KMS-11 (cell line): ENCODE results near the gene MICAL2.
A peak's percentile ranks its signal among the peaks of the same experiment; 100 is the strongest.

ENCODE experiments used
- H2AFZ ChIP-seq: fragments of 200-600 bp; sonication (generic); 2 replicates; pipeline ENCODE4 v1.6.1; 2016; ENCODE audit warnings: antibody characterized with exemption, mixed run types, low read depth
- H3K27ac ChIP-seq: fragments of 200-600 bp; sonication (generic); 2 replicates; pipeline ENCODE4 v1.6.1; 2016; ENCODE audit warnings: mild to moderate bottlenecking, mixed run types
- H3K27me3 ChIP-seq: fragments of 200-600 bp; sonication (generic); 2 replicates; pipeline ENCODE4 v1.6.1; 2017; ENCODE audit warnings: mild to moderate bottlenecking, low read depth, mixed run types, moderate library complexity; ENCODE audit not compliant: insufficient read depth
- H3K36me3 ChIP-seq: fragments of 200-600 bp; sonication (generic); 2 replicates; pipeline ENCODE4 v1.6.1; 2017; ENCODE audit warnings: mild to moderate bottlenecking, mixed run types; ENCODE audit not compliant: insufficient read depth
- H3K4me1 ChIP-seq: fragments of 200-600 bp; sonication (generic); 2 replicates; pipeline ENCODE4 v1.6.1; 2016; ENCODE audit warnings: mild to moderate bottlenecking, low read depth, mixed run types; ENCODE audit not compliant: poor library complexity, severe bottlenecking
- H3K4me2 ChIP-seq: fragments of 200-600 bp; sonication (generic); 2 replicates; pipeline ENCODE4 v1.7.0; 2016; ENCODE audit warnings: mild to moderate bottlenecking, mixed run types
- H3K4me3 ChIP-seq: fragments of 200-600 bp; sonication (generic); IDR thresholded peaks from 2 replicates; pipeline ENCODE4 v1.6.1; 2017; ENCODE audit warnings: low read depth, low read length, mixed read lengths; ENCODE audit not compliant: insufficient read depth
- H3K79me2 ChIP-seq: fragments of 200-600 bp; sonication (generic); 2 replicates; pipeline ENCODE4 v1.6.1; 2016; ENCODE audit warnings: low read depth, mixed run types; ENCODE audit not compliant: insufficient read depth
- H3K9ac ChIP-seq: fragments of 200-600 bp; sonication (generic); 2 replicates; pipeline ENCODE4 v1.6.1; 2016; ENCODE audit warnings: mild to moderate bottlenecking, mixed run types
- H4K20me1 ChIP-seq: fragments of 200-600 bp; sonication (generic); 2 replicates; pipeline ENCODE4 v1.6.1; 2016; ENCODE audit warnings: mild to moderate bottlenecking, mixed run types; ENCODE audit not compliant: insufficient read depth
- TF ChIP-seq, protein P1 (sequence below): fragments of 200-600 bp; sonication (generic); conservative IDR thresholded peaks from 2 replicates; pipeline ENCODE4 v1.6.1; 2017; ENCODE audit warnings: low read depth, mild to moderate bottlenecking, antibody characterized with exemption, low read length, moderate library complexity, mixed read lengths

Gene MICAL2

DNA sequence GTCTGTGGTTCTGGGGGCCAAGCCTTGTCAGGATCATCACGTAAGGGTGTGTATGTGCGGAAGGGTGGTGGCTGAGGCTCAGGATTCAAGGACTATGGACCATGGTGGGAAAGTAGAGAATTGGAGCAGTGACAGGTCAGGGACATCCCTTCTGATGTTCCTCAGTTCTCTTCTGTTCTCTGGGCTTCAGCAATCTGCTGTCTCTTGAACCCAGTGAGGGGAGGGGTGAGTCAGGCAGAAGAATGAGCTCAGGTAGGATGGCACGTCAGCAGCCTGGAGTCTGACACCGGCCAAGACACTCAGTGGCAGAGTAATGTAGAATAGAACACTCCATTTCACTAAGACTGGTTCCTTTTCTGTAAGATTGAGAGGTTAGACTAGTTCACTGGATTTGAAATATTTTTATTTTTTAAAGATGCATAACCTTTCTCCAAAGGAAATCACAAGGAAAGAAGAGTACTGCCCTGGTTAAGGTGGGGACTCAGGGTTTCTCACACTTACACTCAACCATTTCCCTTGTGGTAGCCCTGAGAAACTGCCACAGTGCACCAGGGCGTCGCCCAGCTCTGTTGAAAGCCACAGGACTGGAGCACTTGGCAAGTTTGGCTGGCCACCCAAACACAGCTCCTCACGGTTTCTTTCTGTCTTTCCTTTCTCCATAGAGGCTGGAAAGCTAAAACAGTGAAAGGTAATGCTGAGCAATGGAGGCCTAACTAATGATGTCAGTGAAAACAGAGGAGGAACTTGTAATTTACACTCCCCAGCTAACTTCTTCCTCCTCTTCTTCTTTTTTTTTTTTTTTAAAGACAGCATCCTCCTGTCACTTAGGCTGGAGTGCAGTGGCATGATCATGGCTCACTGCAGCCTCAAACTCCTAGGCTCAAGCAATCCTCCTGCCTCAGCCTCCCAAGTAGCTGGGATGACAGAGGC is 23.1 kb upstream of the MICAL2 start:
- Histone ChIP-seq H3K27ac (no peak overlapping the region), H3K4me3 (no peak overlapping the region), H3K27me3 (no peaks in the 10 kb centered on the region), H3K4me1 (peaks cover 13% of the 10 kb centered on the region), H3K36me3 (no peaks in the 10 kb centered on the region), H4K20me1 (no peaks in the 10 kb centered on the region), H3K4me2 (no peak overlapping the region), H2AFZ (peak overlapping the region; percentile 36; the same call in 1 of the 2 replicates), H3K79me2 (no peaks in the 10 kb centered on the region), H3K9ac (no peak overlapping the region)
- TF ChIP-seq, protein P1, sequence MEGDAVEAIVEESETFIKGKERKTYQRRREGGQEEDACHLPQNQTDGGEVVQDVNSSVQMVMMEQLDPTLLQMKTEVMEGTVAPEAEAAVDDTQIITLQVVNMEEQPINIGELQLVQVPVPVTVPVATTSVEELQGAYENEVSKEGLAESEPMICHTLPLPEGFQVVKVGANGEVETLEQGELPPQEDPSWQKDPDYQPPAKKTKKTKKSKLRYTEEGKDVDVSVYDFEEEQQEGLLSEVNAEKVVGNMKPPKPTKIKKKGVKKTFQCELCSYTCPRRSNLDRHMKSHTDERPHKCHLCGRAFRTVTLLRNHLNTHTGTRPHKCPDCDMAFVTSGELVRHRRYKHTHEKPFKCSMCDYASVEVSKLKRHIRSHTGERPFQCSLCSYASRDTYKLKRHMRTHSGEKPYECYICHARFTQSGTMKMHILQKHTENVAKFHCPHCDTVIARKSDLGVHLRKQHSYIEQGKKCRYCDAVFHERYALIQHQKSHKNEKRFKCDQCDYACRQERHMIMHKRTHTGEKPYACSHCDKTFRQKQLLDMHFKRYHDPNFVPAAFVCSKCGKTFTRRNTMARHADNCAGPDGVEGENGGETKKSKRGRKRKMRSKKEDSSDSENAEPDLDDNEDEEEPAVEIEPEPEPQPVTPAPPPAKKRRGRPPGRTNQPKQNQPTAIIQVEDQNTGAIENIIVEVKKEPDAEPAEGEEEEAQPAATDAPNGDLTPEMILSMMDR: no peak

DNA sequence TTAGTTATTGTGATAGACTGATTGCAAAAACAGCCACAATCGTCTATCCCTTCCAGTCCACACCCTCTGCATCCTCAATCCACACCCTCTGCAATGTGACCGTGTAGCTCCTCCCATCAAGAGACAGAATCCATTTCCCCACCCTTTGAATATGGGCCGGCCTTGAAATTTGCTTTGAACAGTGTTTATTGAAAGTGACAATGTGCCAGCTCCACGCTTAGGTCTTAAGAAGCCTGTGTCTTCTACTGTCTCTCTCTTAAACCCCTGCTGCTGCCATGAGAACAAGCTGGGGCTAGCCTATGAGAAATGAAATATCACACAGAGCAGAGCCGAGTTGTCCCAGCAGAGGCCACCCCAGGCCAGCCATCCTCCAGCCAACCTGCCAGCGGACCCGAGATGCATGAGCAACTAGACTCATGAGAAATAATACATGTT is 22.3 kb upstream of the MICAL2 start:
- Histone ChIP-seq H3K9ac (no peak overlapping the region), H3K79me2 (no peaks in the 10 kb centered on the region), H3K36me3 (no peaks in the 10 kb centered on the region), H3K4me2 (no peak overlapping the region), H2AFZ (no peak overlapping the region), H3K4me3 (no peak overlapping the region), H4K20me1 (no peaks in the 10 kb centered on the region), H3K4me1 (peaks cover 13% of the 10 kb centered on the region), H3K27me3 (no peaks in the 10 kb centered on the region), H3K27ac (no peak overlapping the region)
- TF ChIP-seq, protein P1: no peak

DNA sequence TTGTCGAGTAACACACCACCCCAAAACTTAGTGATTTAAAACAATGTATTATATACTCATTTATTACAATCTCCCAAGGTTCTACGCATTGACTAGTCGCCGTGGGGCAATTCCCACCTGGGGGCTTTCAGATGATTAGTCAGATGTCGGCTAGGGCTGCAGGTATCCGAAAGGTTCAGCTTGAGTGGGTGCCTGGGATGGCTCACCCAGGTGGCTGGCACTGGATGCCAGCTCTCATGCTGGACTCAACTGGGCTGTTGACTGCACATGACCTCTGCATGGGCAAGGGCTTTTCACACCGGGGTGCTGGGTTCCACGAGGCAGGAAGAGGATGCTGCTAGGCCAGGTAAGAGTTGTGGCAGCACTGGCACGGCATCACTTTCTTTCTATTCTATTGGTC is 21.9 kb upstream of the MICAL2 start:
- Histone ChIP-seq H3K27me3 (no peaks in the 10 kb centered on the region), H3K4me1 (peaks cover 13% of the 10 kb centered on the region), H3K9ac (no peak overlapping the region), H3K27ac (no peak overlapping the region), H3K4me2 (no peak overlapping the region), H3K79me2 (no peaks in the 10 kb centered on the region), H2AFZ (no peak overlapping the region), H4K20me1 (no peaks in the 10 kb centered on the region), H3K4me3 (no peak overlapping the region), H3K36me3 (no peaks in the 10 kb centered on the region)
- TF ChIP-seq, protein P1: no peak

DNA sequence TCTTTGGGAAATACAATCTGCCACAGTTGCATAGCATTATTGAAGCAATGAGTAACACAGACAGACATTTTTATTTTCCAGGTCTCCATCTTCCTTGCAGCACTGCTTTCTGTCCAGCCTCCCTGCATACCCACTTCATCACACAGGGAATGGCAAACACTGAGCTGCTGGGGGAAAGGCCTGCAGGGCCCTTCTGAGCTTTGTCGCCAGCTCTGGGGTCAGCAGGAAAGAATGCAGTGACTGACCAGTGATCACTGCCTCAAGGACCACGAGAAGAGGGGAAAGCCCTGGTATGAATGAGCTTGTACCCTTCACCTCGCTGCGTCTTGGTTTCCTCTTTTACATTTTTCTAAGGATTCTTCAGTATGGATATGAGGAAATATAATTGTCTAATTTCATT is 21.3 kb upstream of the MICAL2 start:
- H3K4me3 ChIP-seq: no peak overlapping the region
- H3K79me2 ChIP-seq: no peaks in the 10 kb centered on the region
- H3K36me3 ChIP-seq: no peaks in the 10 kb centered on the region
- no peak overlapping the region for H2AFZ ChIP-seq
- TF ChIP-seq, protein P1: no peak
- H3K27me3 ChIP-seq: no peaks in the 10 kb centered on the region
- H3K27ac ChIP-seq: no peak overlapping the region
- no peak overlapping the region for H3K9ac ChIP-seq
- peaks cover 13% of the 10 kb centered on the region for H3K4me1 ChIP-seq
- no peaks in the 10 kb centered on the region for H4K20me1 ChIP-seq
- H3K4me2 ChIP-seq: no peak overlapping the region
